Thyroid gland (tissue), 4 donors: Measurements from ENCODE around the gene TNRC18.

Experiments used
- CTCF ChIP-seq, 6 experiments: fragments of 200-600 bp in 3 of 6; fragments of 450-650 bp in 3 of 6; sonication (generic) in 3 of 6; IDR thresholded peaks; one replicate each; pipeline ENCODE4 v1.5.1; 2016 to 2019; ENCODE audit warnings: antibody characterized with exemption in 6 of 6, mild to moderate bottlenecking in 2 of 6, inconsistent platforms in 1 of 6, moderate library complexity in 1 of 6
- POLR2A ChIP-seq, 2 donors: fragments of 450-650 bp; IDR thresholded peaks; one replicate each; pipeline ENCODE4 v1.6.1; 2017; ENCODE audit warnings: antibody characterized with exemption in 2 of 2, mild to moderate bottlenecking in 2 of 2, moderate library complexity in 1 of 2

GRCh38 chr7:5441840-5442503 lies 18.3 kb upstream of the TNRC18 start:
- TF ChIP-seq CTCF (IDR thresholded peaks at IDR 0.05) (no peak), POLR2A (IDR thresholded peaks at IDR 0.05) (no peak)
